Nephron progenitor cell (in vitro differentiated cells): ENCODE data around the gene PTPRF.
A peak's percentile ranks its signal among the peaks of the same experiment; 100 is the strongest.

Source experiments
- DNase-seq: peaks from one replicate; pipeline ENCODE4 v3.0.0; 2021
- H3K27ac Mint-ChIP-seq: 2 replicates; pipeline ENCODE4 v1.8.0; 2021; ENCODE audit warnings: mild to moderate bottlenecking, moderate library complexity, mixed read lengths
- H3K27me3 Mint-ChIP-seq: 2 replicates; pipeline ENCODE4 v1.8.0; 2021; ENCODE audit warnings: mild to moderate bottlenecking, low read depth, mixed read lengths; ENCODE audit not compliant: poor library complexity
- H3K36me3 Mint-ChIP-seq: 2 replicates; pipeline ENCODE4 v1.8.0; 2021; ENCODE audit warnings: low read depth, mixed read lengths
- H3K4me1 Mint-ChIP-seq: 2 replicates; pipeline ENCODE4 v1.8.0; 2021; ENCODE audit warnings: mixed read lengths
- H3K4me3 Mint-ChIP-seq: 2 replicates; pipeline ENCODE4 v1.8.0; 2021; ENCODE audit warnings: mild to moderate bottlenecking, moderate library complexity, mixed read lengths
- H3K9me3 Mint-ChIP-seq: 2 replicates; pipeline ENCODE4 v1.8.0; 2021; ENCODE audit warnings: mild to moderate bottlenecking, moderate library complexity, mixed read lengths
- CTCF ChIP-seq: fragments of 200-600 bp; sonication (generic); IDR thresholded peaks from 2 replicates; pipeline ENCODE4 v1.5.0; 2021; ENCODE audit warnings: antibody characterized with exemption

The PTPRF gene

GRCh38 chr1:43537423-43538142 lies 6.9 kb downstream of the PTPRF start:
- TF ChIP-seq CTCF: no peak
- no peak overlapping the region for H3K27ac Mint-ChIP-seq
- H3K4me3 Mint-ChIP-seq: no peak overlapping the region
- peaks cover 22% of the 10 kb centered on the region for H3K36me3 Mint-ChIP-seq
- no peaks in the 10 kb centered on the region for H3K9me3 Mint-ChIP-seq
- H3K4me1 Mint-ChIP-seq: peaks cover 82% of the 10 kb centered on the region
- no peak for DNase-seq
- peaks cover 3% of the 10 kb centered on the region for H3K27me3 Mint-ChIP-seq

GRCh38 chr1:43538143-43538487 lies 7.4 kb downstream of the PTPRF start:
- H3K4me3 Mint-ChIP-seq: no peak overlapping the region
- H3K36me3 Mint-ChIP-seq: peaks cover 22% of the 10 kb centered on the region
- no peaks in the 10 kb centered on the region for H3K9me3 Mint-ChIP-seq
- no peak for DNase-seq
- peaks cover 3% of the 10 kb centered on the region for H3K27me3 Mint-ChIP-seq
- peaks cover 80% of the 10 kb centered on the region for H3K4me1 Mint-ChIP-seq
- H3K27ac Mint-ChIP-seq: no peak overlapping the region
- no peak for TF ChIP-seq CTCF

GRCh38 chr1:43538969-43539368 lies 8.3 kb downstream of the PTPRF start:
- Mint-ChIP-seq H3K36me3 (peaks cover 28% of the 10 kb centered on the region), H3K9me3 (no peaks in the 10 kb centered on the region), H3K4me3 (peak overlapping the region; percentile 3), H3K27me3 (peaks cover 3% of the 10 kb centered on the region), H3K4me1 (peaks cover 82% of the 10 kb centered on the region), H3K27ac (peak overlapping the region; percentile 89)
- no peak for TF ChIP-seq CTCF
- no peak for DNase-seq

- Mint-ChIP-seq H3K4me1 (peaks cover 82% of the 10 kb centered on the region), H3K36me3 (peaks cover 28% of the 10 kb centered on the region), H3K27ac (peak overlapping the region; percentile 96), H3K4me3 (no peak overlapping the region), H3K9me3 (no peaks in the 10 kb centered on the region), H3K27me3 (peaks cover 3% of the 10 kb centered on the region)
- no peak for TF ChIP-seq CTCF
- DNase-seq: no peak
Measured at GRCh38 chr1:43539726-43540434, 9.2 kb downstream of the PTPRF start.

GRCh38 chr1:43540653-43541071 lies 10.0 kb downstream of the PTPRF start:
- Mint-ChIP-seq H3K4me3 (peak overlapping the region; percentile 57), H3K27ac (peak overlapping the region; percentile 96), H3K4me1 (peaks cover 87% of the 10 kb centered on the region), H3K36me3 (peaks cover 28% of the 10 kb centered on the region), H3K27me3 (peaks cover 3% of the 10 kb centered on the region), H3K9me3 (no peaks in the 10 kb centered on the region)
- DNase-seq: peak; percentile 53
- TF ChIP-seq CTCF: no peak
